K562 (cell line): ENCODE results near the gene RALGPS1. TPM values are rescaled to one million over a fixed set of nuclear protein-coding genes. Genes with fewer than 3 reads are reported as not detected.

Experiments
- ATF1 ChIP-seq, 2 experiments: fragments of 450-650 bp in 1 of 2; IDR thresholded peaks; 2 replicates each; pipeline ENCODE4 v1.6.1; 2016; ENCODE audit warnings: missing compliant biosample characterization in 1 of 2, missing genetic modification characterization in 1 of 2
- CHD1 ChIP-seq: fragments of 200-600 bp; sonication (generic); IDR thresholded peaks from one replicate; pipeline ENCODE4 v1.6.1; 2012; ENCODE audit warnings: mild to moderate bottlenecking, moderate library complexity, low read length, inconsistent platforms
- GTF2E2 ChIP-seq: fragments of 200-800 bp; sonication (Bioruptor generic); IDR thresholded peaks from 2 replicates; pipeline ENCODE4 v1.6.1; 2016; ENCODE audit warnings: missing genetic modification characterization, missing compliant biosample characterization
- HDAC8 ChIP-seq: fragments of 450-650 bp; IDR thresholded peaks from 2 replicates; pipeline ENCODE4 v1.6.1; 2016; ENCODE audit warnings: mild to moderate bottlenecking, missing genetic modification characterization, moderate library complexity, missing compliant biosample characterization
- KLF16 ChIP-seq: IDR thresholded peaks from 2 replicates; pipeline ENCODE4 v1.6.1; 2016; ENCODE audit warnings: antibody characterized with exemption
- PBX2 ChIP-seq, 2 experiments: IDR thresholded peaks in 1 of 2; conservative IDR thresholded peaks in 1 of 2; 2 replicates each; pipeline ENCODE4 v1.6.1; 2016; ENCODE audit warnings: low read depth in 2 of 2, mild to moderate bottlenecking in 1 of 2, missing compliant biosample characterization in 1 of 2, missing genetic modification characterization in 1 of 2, moderate library complexity in 1 of 2
- POLR2H ChIP-seq: IDR thresholded peaks from 2 replicates; pipeline ENCODE4 v1.6.1; 2016; ENCODE audit warnings: missing genetic modification characterization, low read depth, mild to moderate bottlenecking, control low read depth, missing compliant biosample characterization, moderate library complexity
- TFE3 ChIP-seq: fragments of 450-650 bp; formaldehyde crosslinking; IDR thresholded peaks from 2 replicates; pipeline ENCODE4 v1.4.0; 2020; ENCODE audit warnings: mild to moderate bottlenecking, mixed read lengths
- TOE1 ChIP-seq, 2 experiments: fragments of 450-650 bp in 1 of 2; sonication (generic) in 1 of 2; formaldehyde crosslinking in 1 of 2; IDR thresholded peaks; 2 replicates each; pipeline versions ENCODE4 v1.7.1 to v1.8.0; 2016 to 2022; ENCODE audit warnings: borderline replicate concordance in 2 of 2, mild to moderate bottlenecking in 2 of 2, antibody characterized with exemption in 1 of 2, inconsistent platforms in 1 of 2, low read depth in 1 of 2, missing genetic modification reagents in 1 of 2, moderate library complexity in 1 of 2
- TRIM24 ChIP-seq, 2 experiments: fragments of 450-650 bp; IDR thresholded peaks; 2 replicates each; pipeline ENCODE4 v1.6.1; 2016
- USF1 ChIP-seq: sonication (generic); formaldehyde crosslinking; IDR thresholded peaks from 2 replicates; pipeline ENCODE4 v1.9.0; 2022; ENCODE audit warnings: mild to moderate bottlenecking, missing genetic modification reagents
- USF2 ChIP-seq: sonication (generic); formaldehyde crosslinking; IDR thresholded peaks from 2 replicates; pipeline ENCODE4 v1.5.0; 2020; ENCODE audit warnings: missing genetic modification reagents
- ZKSCAN8 ChIP-seq: fragments of 200-800 bp; sonication (Bioruptor generic); IDR thresholded peaks from 2 replicates; pipeline ENCODE4 v1.6.1; 2016; ENCODE audit warnings: missing genetic modification characterization, missing compliant biosample characterization
- ZNF395 ChIP-seq: fragments of 200-800 bp; sonication (Bioruptor generic); IDR thresholded peaks from 2 replicates; pipeline ENCODE4 v1.6.1; 2017; ENCODE audit warnings: missing genetic modification characterization, missing compliant biosample characterization
- polyA plus RNA-seq, 8 experiments: library from polyadenylated mRNA; depleted of rRNA in 4 of 8; stranded (reverse) in 5 of 8; unstranded in 3 of 8; fragments of >200 nt; fragmentation: Nextera tagmentation in 2 of 8; fragmentation: Illumina TruSeq in 1 of 8; extraction: Ambion mirVana in 2 of 8; extraction: Trizol in 1 of 8; gene quantifications; 2 replicates each; pipeline versions ENCODE4 v1.2.1 to v1.2.3, GENCODE V29; 2011 to 2014; ENCODE audit warnings: inconsistent platforms in 1 of 8, missing spikeins in 1 of 8
- total RNA-seq, 7 experiments: library from RNA; depleted of rRNA in 6 of 7; stranded (reverse); fragments of >200 nt in 6 of 7; fragmentation: Illumina TruSeq in 2 of 7; extraction: Trizol in 2 of 7; gene quantifications; 2 replicates each; pipeline versions ENCODE4 v1.2.1 to v1.2.3, GENCODE V29; 2011 to 2021; ENCODE audit warnings: low replicate concordance in 1 of 7

The RALGPS1 gene
- total and polyA plus RNA-seq, 9 of the 15 experiments (the other 6 are each of a cell fraction or from before 2014, with no cell fraction given): 0.04 to 2.6 (median 1.5) TPM

- TF ChIP-seq TFE3 (CRISPR knock-in tag) (peak; percentile 53), CHD1 (no peak), ZNF395 (CRISPR knock-in tag) (peak; percentile 52; the same call in 1 of the 2 replicates), ATF1 (CRISPR knock-in tag; IDR thresholded peaks at IDR 0.05) (no peak), ATF1 (tag; IDR thresholded peaks at IDR 0.05) (0 out of 2 replicates have a peak, but pooled peaks have one; percentile 8), KLF16 (peak; percentile 94), USF2 (CRISPR knock-in tag) (no peak), ZKSCAN8 (CRISPR knock-in tag) (peak; percentile 65; the same call in 1 of the 2 replicates), HDAC8 (0 out of 2 replicates have a peak, but pooled peaks have one; percentile 26), TRIM24 (IDR thresholded peaks at IDR 0.05) (peak; percentile 72 to 82), TOE1 (IDR thresholded peaks at IDR 0.05; ENCODE audit: borderline replicate concordance) (peak; percentile 16; the same call in 1 of the 2 replicates), TOE1 (CRISPR knock-in tag; IDR thresholded peaks at IDR 0.05; ENCODE audit: borderline replicate concordance, low read depth) (no peak), POLR2H (tag) (no peak), USF1 (peak; percentile 56), GTF2E2 (tag) (peak; percentile 48; the same call in 1 of the 2 replicates), PBX2 (CRISPR knock-in tag; IDR thresholded peaks at IDR 0.05; ENCODE audit: low read depth) (no peak), PBX2 (tag; conservative IDR thresholded peaks at IDR 0.05; ENCODE audit: low read depth) (peak; percentile 5; the same call in 1 of the 2 replicates)
- TF ChIP-seq, all 486 proteins: peak for 12
Measured at GRCh38 chr9:126956917-126957686, 42.5 kb downstream of the RALGPS1 start (continued).
